Bronchial epithelial cell (primary cell): ENCODE data around the gene MAP1B. TPM values are rescaled to one million over a fixed set of nuclear protein-coding genes. Genes with fewer than 3 reads are reported as not detected.

Experiments
- DNase-seq: peaks from one replicate; pipeline ENCODE4 v3.0.0-alpha.2; 2010; ENCODE audit warnings: low read depth
- FAIRE-seq: peaks from 2 replicates; lab custom pipeline; 2011; peaks lifted over from hg19 to GRCh38; lab: Jason Lieb, UNC
- H3K27me3 ChIP-seq: 2 replicates; pipeline ENCODE4 v1.5.1; 2011; ENCODE audit warnings: low read length; ENCODE audit not compliant: control insufficient read depth, insufficient read depth
- H3K36me3 ChIP-seq: 2 replicates; pipeline ENCODE4 v1.5.1; 2011; ENCODE audit warnings: low read length; ENCODE audit not compliant: control insufficient read depth, insufficient read depth
- H3K4me3 ChIP-seq: 2 replicates; pipeline ENCODE4 v1.5.1; 2011; ENCODE audit warnings: mild to moderate bottlenecking, low read depth, low read length, control low read depth
- CTCF ChIP-seq: IDR thresholded peaks from 2 replicates; pipeline ENCODE4 v1.5.1; 2011; ENCODE audit warnings: mild to moderate bottlenecking, moderate library complexity, low read length, control low read depth, inconsistent platforms; ENCODE audit not compliant: insufficient read depth, severe bottlenecking
- total RNA-seq: library from RNA; depleted of rRNA; stranded (reverse); fragments of >200 nt; gene quantifications from 2 replicates; pipeline ENCODE4 v1.2.1, GENCODE V29; 2014

The MAP1B gene
- total RNA-seq, 1 donor from 2014 or later: 5.8 TPM

GRCh38 chr5:72183101-72183520, 75.8 kb downstream of the MAP1B start:
- FAIRE-seq: no peak
- H3K4me3 ChIP-seq: no peak overlapping the region
- DNase-seq: no peak
- H3K36me3 ChIP-seq: no peaks in the 10 kb centered on the region
- H3K27me3 ChIP-seq: no peaks in the 10 kb centered on the region
- TF ChIP-seq CTCF: no peak

- no peak for TF ChIP-seq CTCF
- H3K4me3 ChIP-seq: no peak overlapping the region
- H3K36me3 ChIP-seq: no peaks in the 10 kb centered on the region
- FAIRE-seq (no peak), DNase-seq (no peak)
- H3K27me3 ChIP-seq: no peaks in the 10 kb centered on the region
Measured at GRCh38 chr5:72184408-72184807, 77.1 kb downstream of the MAP1B start.

GRCh38 chr5:72185496-72186329, 78.4 kb downstream of the MAP1B start:
- FAIRE-seq (no peak), DNase-seq (no peak)
- Histone ChIP-seq H3K4me3 (no peak overlapping the region), H3K27me3 (no peaks in the 10 kb centered on the region), H3K36me3 (no peaks in the 10 kb centered on the region)
- no peak for TF ChIP-seq CTCF

- Histone ChIP-seq H3K4me3 (no peak overlapping the region), H3K36me3 (no peaks in the 10 kb centered on the region), H3K27me3 (no peaks in the 10 kb centered on the region)
- TF ChIP-seq CTCF: no peak
- DNase-seq (peak; percentile 21), FAIRE-seq (peak; percentile 47)
Measured at GRCh38 chr5:72187388-72188075, 80.3 kb downstream of the MAP1B start.

- no peak for TF ChIP-seq CTCF
- no peak for DNase-seq
- H3K36me3 ChIP-seq: no peaks in the 10 kb centered on the region
- H3K27me3 ChIP-seq: no peaks in the 10 kb centered on the region
- FAIRE-seq: no peak
- H3K4me3 ChIP-seq: no peak overlapping the region
Measured at GRCh38 chr5:72188166-72188565, 80.9 kb downstream of the MAP1B start.
